ENCODE data around the gene PRKN.

Gene PRKN

DNA sequence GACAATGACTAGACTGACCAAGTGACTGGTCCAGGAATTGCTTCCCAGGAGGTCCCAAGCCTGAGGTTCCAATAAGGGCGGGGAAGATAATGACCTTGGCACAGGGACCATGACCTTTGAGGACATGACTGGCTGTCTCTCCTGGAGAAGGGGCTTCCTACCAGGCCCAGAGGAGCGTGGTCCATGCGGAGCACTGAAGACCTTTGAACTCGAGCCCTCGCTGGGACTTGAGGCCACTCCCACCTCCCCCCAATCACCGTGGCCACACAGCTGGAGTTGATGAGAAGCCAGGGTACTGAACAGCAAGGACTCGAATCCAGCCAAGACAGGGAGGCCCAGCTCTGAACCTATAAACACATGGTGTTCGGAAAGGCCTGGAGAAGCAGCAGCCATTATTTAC, 677.0 kb downstream of the PRKN start:
- DNase-seq (ENCODE audit: low read depth, low spot score), result no peak
- H3K27ac ChIP-seq, result no peak overlapping the region

DNA sequence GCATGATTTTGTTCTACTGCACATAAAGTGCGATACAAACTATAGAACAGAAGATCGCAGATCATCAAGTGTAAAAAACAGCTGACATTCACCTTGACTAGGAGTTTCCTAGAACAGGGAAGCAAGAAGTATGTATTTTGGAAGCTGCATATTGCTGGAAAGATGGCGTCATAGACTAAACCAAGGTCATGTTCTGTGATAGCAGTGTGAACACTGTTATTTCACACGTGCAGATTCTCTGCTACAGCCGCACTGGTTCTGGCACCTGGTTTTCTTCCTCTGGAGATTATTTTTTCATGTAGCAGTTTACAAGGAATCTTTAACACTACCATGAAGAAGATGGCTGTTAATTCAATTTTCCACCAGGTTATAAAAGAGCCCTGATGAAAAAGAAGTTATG, 681.2 kb downstream of the PRKN start:
- DNase-seq (ENCODE audit: low read depth, low spot score), result no peak
- H3K27ac ChIP-seq, result no peak overlapping the region

DNA sequence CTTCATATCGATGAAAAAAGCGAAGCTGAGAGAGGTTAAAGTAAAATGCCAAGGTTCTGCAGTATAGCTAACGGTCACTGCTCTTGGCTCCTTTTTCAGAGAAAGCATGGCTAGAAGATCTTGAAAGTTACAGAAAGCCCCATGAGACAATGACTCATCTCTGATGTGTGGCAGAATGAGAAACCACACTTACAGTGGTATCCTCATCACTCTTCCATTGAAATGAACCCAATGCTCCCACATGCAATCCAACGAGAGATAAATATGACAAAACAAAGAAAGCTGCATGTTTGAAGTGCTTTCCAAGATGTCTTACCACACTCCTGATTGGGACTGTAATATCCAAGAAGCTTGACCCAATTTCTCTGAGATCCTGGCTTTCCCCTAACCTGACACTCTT, 694.9 kb downstream of the PRKN start:
- no peak for DNase-seq (ENCODE audit: low read depth, low spot score)

DNA sequence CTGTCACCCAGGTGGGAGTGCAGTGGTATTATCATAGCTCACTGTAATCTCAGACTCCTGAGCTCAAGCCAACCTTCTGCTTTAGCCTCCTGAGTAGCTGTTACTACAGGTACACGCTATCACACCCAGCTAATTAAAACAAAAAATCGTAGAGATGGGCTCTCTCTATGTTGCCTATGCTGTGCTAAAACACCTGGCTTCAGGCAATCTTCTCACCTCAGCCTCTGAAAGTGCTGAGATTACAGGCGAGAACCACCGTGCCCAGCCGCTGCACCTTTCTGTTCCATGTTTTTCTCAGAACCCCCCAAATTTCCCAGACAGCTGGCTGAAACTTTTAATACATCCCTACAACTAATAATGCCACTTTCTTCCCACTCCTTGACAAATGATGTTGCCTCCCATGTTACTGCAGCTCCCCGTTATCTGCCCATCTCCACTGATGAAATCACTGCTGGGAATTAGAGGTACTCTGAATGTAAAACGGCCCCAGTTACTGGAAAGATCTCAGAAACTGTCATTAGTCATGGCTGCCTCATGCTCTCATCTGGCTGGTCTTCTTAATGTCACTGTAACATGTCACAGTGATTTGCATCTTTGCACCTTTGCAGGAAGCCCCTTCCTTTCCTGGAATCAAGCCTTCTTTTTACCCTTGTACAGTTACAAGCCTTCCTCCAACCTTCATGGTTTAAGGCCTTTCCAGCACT, 697.5 kb downstream of the PRKN start:
- no peak overlapping the region for H3K27ac ChIP-seq
- DNase-seq (ENCODE audit: low read depth, low spot score), result no peak

More for the DNA sequence above, 694.9 kb downstream of the PRKN start:
- H3K27ac ChIP-seq, result no peak overlapping the region

DNA sequence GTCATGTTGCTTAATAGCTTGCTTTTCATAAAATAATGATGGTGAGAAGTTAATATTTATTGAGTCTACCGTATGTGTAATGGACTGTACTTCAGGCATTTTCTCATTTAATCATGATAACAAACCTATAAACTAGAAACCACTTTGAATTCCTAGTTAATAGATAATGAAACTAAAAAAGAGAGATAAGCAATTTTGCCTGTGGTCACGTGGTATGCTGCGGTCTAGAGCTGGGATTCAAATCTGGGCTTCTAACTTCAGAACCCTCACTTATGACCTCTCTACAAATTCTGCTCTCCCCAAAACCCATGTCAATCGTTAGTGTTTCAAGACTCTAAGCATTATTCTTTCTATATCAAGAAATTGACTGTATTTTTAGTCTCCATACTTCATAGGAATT, 700.7 kb downstream of the PRKN start:
- DNase-seq (ENCODE audit: low read depth, low spot score), result no peak
- no peak overlapping the region for H3K27ac ChIP-seq

DNA sequence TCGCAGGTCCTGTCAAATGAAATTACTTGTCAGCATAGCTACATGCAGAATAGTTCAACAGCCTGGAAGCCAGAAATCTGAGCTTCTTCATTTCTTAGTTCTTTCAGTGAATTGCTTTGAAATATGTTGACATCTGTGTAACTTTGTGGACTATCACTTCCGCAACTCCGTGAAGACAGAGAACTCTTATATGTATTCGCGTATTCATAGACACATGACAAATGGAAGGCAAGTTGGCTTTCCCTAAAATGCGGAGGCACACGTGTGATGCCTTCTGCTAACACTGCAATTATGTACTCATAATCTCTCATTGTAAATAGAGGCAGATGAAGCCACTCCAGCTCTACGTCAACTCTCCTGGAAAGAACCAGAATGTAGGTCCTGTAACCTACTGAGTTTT, 701.5 kb downstream of the PRKN start:
- DNase-seq (ENCODE audit: low read depth, low spot score), result no peak
- H3K27ac ChIP-seq, result no peak overlapping the region

DNA sequence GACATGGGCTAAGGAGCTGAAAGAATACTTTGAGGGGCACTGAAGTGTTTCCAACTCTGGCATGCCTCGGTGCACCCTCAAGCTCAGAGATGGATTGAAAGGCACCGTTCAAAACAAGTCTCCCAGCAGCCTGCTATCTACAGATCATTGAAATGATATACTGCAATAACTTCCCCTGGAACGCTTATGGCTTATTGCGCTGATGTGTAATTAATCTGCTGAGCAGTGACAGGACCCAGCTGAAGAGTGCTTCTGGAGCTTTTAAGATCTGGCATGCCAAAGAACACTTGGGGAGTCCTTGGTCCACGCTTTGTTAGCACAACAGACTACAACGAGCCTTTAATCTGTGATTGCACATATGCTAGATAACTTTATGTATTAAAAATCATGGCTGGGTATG, 708.2 kb downstream of the PRKN start:
- no peak overlapping the region for H3K27ac ChIP-seq
- DNase-seq (ENCODE audit: low read depth, low spot score), result no peak

DNA sequence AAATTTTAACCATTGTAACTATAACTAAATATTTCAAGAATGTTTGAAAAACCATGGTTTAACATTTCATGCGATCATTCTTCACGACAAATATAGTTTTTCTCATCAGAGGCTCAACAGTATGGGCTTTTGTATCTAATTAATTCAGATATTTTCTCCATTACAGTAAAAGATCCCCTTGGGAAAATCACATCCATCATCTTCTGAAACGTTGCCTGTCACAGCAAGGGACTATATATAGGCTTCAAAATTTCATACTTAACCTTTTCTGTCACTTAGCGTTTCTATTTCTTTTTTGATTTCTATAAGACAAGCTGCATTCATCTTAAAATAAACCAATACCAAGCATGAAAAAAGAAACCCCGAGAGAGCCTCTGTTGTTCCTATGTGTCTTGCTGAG, 710.0 kb downstream of the PRKN start:
- DNase-seq (ENCODE audit: low read depth, low spot score), result no peak
- H3K27ac ChIP-seq, result no peak overlapping the region

DNA sequence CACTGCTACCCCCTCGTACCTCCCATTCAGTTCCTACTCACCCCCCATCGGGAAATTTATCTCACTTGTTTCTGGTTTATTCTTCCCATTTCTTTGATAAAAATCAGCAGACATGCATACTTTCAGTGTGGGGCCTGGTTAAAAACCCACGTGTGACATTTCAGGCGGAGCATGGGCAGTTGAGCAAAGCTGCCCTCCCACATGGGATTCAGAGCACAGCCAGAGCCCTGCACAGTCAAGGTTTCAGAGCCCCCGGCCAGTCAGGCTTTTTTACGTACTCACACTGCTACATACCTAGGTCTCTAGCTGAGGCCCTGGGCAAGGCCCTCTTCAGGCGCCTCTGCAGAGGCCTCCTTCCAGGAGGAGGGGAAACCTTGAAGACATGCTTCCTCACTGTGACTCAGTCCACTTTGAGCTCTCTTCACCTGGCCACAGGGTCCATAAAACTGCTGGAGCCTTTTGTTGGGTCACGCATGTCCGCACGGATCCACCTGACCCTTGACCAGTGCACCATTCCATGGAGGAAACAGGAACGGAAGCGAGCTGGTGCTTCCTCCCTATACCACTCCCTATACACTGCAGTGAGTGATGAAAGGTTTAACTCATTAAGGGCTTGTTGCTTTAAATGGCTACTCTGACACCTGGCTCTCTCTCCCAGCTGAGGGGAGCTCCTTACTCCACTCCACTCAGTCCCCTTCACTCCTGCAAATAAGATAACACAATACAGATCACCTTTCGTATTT, 713.3 kb downstream of the PRKN start:
- DNase-seq (ENCODE audit: low read depth, low spot score), result no peak
- no peak overlapping the region for H3K27ac ChIP-seq

DNA sequence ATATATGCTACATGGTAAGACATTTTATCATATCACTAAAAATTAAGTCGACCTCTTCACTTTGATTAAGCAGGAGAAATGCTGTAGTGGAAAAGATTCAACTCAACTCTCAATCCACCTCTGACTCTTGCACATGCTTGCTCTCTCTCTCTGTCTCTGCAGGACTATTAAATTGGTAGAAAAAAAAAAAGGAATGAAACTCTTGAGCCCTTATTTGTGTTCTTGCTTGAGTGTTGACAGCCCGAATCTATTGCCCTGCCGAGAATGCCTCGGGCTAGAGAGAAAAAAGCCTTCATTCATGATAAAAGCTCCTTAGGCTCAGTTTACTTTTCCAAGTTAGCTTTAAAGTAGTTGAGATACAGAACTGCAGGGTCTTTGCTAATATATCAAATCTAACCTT, 722.2 kb downstream of the PRKN start:
- no peak overlapping the region for H3K27ac ChIP-seq
- DNase-seq (ENCODE audit: low read depth, low spot score), result no peak

DNA sequence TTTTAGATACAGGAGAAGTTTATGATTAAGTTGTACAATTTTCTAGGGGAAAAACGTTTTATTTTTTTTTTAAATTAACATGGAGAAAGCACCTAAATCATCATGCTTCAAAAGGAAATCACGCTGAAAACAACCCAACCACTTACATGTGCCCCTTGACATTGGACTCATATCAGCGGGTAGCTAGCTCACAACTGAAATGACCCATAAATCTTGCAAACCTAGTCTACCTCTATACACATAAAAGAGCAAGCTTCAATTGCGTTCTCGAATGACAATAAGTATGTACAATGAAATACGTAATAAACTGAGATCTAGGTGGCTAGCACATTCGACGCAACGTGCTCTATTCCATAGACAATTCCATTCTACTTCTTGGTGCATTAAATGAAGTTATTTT, 730.8 kb downstream of the PRKN start:
- no peak overlapping the region for H3K27ac ChIP-seq
- DNase-seq (ENCODE audit: low read depth, low spot score), result no peak

DNA sequence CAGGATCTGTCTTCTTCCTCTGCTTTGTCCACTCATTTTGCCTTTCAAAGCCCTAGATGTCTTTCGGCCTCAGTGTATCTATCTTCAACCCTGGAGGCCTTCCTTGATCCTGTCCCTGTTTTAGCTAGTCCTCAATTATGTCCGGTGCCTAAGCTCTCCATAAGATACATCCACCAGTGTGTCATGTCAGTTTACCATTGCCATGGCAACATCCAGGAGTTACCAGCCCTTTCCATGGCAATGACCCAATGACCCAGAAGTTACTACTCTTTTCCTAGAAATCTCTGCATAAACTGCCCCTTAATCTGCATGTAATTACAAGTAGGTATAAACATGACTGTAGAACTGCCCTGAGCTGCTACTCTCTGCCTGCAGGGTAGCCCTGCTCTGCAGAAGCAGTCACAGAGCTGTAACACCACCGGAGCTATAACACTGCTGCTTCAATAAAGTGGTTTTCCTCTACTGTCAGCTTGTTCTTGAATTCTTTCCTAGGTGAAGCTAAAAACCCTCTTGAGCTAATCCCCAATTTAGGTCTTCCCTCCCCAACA, 741.6 kb downstream of the PRKN start:
- no peak overlapping the region for H3K27ac ChIP-seq
- no peak for DNase-seq (ENCODE audit: low read depth, low spot score)

DNA sequence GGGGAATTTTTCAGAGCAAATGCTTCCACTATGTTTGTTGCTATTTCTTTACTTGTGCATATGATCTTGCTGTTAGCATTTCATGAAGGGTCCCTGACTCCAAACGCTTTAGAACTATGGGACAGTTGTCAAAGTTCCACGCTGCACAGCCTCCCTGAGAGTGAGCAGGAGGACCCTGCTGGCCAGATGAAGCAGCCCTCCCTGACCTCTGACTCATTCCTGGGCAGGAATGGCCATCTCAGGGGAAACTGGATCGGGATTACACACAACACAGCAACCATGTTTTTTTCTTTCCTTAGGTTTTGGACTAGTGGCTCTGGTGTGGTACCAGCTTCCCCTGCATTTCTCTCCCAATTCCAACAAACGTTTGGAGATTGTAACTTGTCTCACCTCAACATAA, 742.9 kb downstream of the PRKN start:
- DNase-seq (ENCODE audit: low read depth, low spot score), result no peak
- H3K27ac ChIP-seq, result no peak overlapping the region

DNA sequence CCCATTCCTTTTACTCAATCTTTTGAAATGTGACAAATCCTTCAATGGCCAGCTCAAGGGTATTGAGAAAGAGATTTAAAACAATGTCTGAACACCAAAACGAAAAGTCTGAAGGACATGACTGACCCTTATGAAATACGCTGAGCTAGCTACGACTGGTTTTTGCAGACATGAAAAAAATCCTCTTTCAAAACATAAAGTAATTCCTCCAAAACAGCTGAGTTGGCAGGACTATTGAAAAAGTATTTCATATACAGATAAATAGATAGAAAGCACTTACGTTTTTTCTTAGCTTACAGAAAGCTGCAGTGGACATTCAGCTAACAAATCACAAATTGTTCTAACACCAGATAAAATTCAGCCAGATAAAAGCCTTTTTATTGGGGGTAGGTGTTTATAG, 751.0 kb downstream of the PRKN start:
- no peak for DNase-seq (ENCODE audit: low read depth, low spot score)

DNA sequence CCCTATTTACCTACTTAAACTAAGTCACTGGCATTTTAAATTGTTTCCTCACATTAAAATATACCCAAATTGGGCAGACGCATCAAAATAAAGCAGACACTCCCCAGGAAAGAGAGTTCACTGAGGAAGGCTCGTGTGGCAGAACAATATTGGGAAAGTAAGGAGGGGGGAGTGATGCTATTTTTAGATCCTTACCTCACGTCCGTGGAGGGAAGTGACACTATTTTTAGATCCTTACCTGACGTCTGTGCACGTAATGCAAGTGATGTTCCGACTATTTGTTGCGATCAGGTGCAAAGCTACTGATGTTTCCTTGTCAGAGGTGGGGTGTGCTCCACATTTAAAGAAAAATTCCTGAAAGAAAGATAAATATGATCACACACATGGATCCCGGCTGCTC, 754.5 kb downstream of the PRKN start:
- no peak overlapping the region for H3K27ac ChIP-seq
- no peak for DNase-seq (ENCODE audit: low read depth, low spot score)

More for the DNA sequence above, 751.0 kb downstream of the PRKN start:
- H3K27ac ChIP-seq, result no peak overlapping the region

DNA sequence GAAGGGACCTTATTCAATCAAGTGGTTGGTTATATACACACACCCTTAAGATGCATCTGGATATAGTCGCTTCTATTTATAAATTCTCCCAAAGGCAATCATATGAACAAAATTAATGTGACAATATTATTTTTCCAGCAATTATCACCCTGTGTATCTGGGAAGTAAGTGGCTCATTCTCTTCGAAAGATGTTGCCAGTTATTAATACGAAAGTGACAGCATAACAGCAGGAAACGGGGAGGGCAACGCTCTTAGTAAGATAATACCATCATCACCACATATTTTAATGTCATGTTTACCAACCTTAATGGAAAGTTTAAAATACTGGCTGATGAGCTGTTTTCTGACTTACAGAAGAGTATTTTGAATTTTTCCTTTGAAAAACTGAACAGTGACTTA, 756.5 kb downstream of the PRKN start:
- H3K27ac ChIP-seq, result no peak overlapping the region

DNA sequence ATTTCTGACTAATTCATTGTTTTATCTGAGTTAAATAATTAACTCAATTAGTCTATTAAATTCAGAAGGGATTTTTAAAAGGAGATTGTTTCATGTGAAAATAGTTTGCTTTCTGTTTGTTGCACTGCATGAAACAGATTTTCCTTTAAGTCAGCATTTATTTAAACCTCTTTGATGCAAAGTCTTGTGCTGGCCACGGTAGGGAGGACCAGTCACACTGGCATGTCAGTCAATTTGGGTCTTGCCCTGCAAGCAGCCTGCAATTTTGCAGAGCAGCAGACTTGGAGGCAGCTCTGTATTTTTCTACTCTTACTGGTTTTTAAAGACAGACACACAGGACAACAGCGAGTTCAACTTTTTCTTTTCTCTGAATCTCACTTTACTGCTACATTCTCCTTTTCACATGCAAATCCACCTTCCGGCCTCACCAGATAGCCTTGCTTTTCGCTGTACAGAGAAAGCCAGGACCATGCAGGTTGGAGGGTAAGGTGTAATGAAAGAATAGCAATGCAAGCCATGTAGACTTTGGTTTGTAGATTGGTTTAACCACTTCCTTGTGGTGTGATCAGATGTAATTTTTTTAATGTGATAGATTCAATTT, 763.8 kb downstream of the PRKN start:
- DNase-seq (ENCODE audit: low read depth, low spot score), result no peak
- no peak overlapping the region for H3K27ac ChIP-seq

More for the DNA sequence above, 756.5 kb downstream of the PRKN start:
- no peak for DNase-seq (ENCODE audit: low read depth, low spot score)

DNA sequence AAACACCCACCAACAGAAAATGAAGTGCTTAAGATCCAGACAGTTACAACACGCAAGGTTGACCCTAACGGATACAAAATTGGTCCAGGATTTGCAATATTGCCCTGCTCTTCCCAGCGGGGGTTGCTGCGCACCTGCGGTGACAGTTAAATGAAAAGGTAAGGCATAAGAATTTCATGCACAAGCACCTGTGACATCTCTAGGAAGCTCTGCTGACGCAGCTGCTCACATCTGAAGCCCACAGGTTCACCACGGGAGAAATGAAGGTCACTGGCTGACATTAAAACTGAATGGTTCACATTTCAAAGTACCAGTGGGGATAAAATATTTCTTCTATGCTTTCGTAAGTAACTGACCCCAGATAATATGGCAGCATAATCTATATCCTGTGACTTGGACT, 764.4 kb downstream of the PRKN start:
- no peak for DNase-seq (ENCODE audit: low read depth, low spot score)
- no peak overlapping the region for H3K27ac ChIP-seq

DNA sequence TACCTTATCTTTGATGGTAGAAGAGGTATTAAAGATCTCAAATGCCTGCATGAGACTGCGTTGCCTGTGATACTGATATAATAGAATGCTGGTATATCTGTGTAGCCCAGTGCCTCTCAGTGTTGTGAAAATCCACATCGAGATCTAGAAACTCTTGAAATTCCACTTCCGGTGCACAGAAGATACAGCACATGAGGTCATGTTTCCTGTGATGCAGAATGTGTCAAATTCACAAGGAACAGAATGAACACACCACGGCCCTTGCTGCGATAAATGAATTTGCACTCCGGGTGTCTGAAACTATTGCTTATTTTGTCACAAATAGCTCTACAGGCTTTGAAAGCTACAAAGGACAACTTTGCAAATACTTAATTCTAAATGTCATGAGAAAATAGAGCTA, 765.8 kb downstream of the PRKN start:
- H3K27ac ChIP-seq, result no peak overlapping the region
- no peak for DNase-seq (ENCODE audit: low read depth, low spot score)

DNA sequence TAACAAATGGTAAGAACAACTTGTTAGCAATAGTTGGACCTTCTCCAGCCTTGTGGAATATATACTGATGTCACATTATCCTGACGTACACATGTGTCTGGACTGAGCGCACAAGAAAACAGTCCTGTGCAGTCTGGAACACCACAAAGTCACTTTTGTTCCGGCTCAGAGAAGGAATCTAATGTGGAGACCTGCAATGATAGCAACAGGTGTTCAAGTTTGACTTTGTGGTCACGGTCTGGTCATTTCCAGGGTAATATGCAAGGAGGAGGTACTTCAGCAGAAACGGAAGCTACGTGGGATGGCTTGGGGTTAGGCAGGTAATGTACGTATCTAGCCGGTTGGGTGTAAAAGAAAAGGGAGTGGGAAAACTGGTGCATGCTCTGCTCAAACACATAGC, 766.5 kb downstream of the PRKN start:
- no peak for DNase-seq (ENCODE audit: low read depth, low spot score)
- no peak overlapping the region for H3K27ac ChIP-seq

DNA sequence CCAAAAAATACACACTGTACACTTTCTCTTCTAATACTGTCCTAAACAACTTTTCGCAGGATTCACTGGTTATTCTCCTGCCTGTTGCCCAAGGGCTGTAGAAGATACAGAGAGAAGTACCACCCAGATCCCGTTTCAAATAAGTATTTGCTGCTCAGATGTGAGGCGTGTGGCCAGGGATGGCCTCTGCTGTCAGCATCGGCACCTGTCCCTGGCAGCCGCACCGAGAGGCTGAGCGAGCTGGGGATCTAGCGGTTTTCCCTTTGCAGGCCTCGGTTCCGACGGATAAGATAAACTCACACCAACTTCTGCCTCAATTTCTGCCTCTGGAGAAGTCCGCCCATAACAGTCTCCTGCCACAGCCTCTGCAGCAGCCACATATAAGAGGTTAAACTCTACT, 768.5 kb downstream of the PRKN start:
- H3K27ac ChIP-seq, result no peak overlapping the region
- no peak for DNase-seq (ENCODE audit: low read depth, low spot score)
